Activated naive CD8-positive, alpha-beta T cell treated with anti-CD3 and anti-CD28 coated beads, Interleukin-2, amount 50 U/mL, for 16 hours (primary cell): Measurements from ENCODE around the gene GSAP.
"Not testable (repeated sequence)": the region's sequence is repeated elsewhere in the genome, so short reads cannot be mapped to it uniquely, and the experiment has no call there.

Experiments
- DNase-seq: peaks from one replicate; pipeline ENCODE4 v3.0.0-alpha.2; 2020; ENCODE audit warnings: low read depth, low spot score

GSAP gene

GRCh38 chr7:77284005-77284404, 132.1 kb downstream of the GSAP start:
- no peak for DNase-seq

DNA sequence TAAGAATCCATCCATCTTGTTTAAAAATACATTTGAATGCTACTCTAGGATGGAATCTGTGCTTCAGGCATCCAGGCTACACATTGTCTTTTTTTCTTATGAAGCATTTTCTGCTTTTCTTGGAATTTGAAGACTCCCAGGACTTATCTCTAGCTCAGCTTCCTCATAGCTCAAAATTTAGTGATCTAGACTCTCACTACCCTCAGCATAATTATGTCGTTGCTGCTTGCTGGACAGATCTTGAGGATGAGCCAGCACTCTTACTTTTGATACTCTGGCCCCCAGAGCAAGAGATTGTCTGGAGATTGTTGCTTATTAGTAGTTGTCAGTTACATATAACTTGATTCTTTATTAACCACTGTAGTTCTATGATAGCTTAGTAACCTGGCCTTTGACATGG, 133.3 kb downstream of the GSAP start:
- DNase-seq: no peak

- DNase-seq: no peak
These were observed 134.2 kb downstream of the GSAP start for GRCh38 chr7:77281780-77282478.

DNA sequence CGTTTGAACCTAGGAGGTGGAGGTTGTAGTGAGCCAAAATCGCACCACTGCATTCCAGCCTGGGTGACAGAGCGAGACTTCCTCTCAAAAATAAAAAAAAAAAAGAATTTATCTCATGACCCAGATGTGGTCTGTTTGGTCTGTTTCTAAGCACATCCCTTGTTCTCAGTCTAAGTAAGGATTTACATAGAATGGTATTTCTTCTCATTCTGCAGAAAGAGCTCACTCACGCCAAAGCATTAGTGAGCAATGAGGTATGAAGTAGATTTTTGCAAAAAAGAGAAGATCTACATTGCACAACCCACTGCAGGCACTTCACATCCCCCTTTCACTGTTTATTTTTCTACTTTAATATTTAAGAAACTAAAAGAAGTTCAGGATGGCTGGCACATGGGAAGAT, 140.0 kb downstream of the GSAP start:
- DNase-seq: no peak

GRCh38 chr7:77275663-77276062, 140.5 kb downstream of the GSAP start:
- not testable (repeated sequence) for DNase-seq

GRCh38 chr7:77271766-77272165, 144.4 kb downstream of the GSAP start:
- DNase-seq: no peak

DNA sequence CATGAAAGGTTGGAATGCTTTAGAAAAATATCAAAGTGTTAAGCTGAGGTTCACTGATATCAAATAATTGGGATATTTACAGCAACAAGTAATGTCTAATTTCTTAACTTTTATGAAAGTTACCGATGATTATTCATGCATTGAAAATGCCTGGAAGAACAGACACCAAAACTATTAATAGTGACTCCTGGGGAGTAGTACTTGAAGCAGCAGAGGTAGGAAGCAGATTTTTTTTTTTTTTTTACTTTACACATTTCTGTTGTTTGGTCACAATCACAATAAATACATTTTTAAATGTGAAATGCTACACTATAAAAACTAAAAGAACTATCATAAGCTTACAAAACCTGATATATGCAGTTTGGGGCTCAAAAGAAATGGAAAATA, 146.1 kb downstream of the GSAP start:
- no peak for DNase-seq

- no peak for DNase-seq
These were observed 146.6 kb downstream of the GSAP start for GRCh38 chr7:77269360-77270093.

GRCh38 chr7:77266291-77266794, 149.8 kb downstream of the GSAP start:
- DNase-seq: no peak

DNA sequence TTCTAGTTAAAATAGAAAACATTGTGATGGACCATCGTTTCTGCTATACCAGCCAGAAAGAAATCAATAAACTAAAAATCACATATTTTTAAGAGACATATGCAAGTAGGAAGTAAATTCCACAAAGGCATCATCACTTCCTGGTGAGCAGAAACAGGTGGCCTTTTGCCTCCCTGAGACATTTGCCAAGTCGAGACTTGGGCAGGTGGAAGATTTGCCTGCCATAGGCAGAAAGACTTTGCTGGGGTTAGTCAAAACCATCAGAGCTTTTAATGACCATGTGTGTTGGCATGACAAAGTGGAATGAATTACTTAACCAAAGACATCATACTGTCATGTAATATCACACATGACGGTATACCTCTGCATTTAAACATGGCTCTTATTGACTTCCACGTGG, 150.5 kb downstream of the GSAP start:
- DNase-seq: no peak

DNA sequence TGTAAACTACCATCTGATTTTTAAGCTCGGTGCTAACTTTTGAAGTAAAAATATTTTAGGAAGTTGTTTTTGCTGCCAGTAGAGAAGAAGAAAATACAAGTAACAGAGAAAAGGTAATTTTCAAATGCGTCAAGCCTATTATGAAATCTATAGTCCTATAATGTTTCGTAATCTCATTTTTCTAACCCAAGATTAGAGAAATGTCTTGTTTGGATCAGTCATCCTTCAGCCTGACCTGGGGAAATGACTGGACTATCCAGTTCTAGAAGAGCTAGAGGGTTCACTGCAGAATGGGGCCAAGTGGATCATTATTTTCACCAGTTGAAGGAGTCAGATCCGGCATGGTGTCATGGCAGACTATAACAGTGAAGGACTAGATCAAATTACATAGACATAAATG, 153.8 kb downstream of the GSAP start:
- DNase-seq: no peak
